ENCODE results near the gene PRKAR1B.

DNA sequence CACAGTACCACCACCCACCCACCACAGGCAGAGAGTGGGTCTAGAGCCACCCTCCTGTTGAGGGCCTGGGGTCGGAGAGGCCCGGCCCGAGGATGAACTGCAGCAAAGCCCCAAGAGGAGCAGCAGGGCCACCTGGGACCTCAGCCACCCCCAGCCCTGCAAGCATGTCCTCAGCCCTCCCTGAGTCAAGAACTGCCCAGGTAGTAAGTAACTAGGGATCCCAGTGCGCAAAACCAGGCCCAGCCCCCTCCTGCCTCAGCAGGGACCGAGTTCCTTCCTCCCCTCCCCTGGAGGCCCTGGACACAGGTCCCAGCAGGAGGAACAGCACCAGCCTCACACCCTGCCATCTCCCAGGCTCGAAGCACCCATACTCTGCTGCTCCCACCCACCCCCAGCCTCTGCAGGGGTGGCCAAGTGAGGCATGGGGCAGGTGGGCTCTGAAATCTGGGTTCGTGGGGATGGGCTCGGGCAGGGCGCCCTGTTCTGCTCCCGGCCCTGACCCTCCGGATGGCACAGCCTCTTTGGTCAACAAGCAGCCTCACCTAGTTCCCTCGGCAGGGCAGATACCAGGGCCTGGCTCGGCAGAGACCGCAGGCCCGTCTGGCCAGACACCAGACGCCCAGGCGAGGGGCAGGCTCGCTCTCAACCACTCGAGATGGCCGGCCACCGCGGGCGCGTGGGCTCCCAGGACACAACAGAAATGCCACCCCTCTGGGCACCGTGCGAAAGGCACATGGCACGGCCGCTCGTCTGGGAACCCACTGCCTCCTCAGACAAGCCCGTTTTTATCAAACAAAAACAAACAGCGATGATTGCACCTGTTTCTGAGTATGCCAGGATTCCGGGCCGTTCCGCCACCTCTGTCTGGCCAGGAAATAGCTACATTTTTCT lies 222.6 kb downstream of the PRKAR1B start:
- TF ChIP-seq, protein P1, sequence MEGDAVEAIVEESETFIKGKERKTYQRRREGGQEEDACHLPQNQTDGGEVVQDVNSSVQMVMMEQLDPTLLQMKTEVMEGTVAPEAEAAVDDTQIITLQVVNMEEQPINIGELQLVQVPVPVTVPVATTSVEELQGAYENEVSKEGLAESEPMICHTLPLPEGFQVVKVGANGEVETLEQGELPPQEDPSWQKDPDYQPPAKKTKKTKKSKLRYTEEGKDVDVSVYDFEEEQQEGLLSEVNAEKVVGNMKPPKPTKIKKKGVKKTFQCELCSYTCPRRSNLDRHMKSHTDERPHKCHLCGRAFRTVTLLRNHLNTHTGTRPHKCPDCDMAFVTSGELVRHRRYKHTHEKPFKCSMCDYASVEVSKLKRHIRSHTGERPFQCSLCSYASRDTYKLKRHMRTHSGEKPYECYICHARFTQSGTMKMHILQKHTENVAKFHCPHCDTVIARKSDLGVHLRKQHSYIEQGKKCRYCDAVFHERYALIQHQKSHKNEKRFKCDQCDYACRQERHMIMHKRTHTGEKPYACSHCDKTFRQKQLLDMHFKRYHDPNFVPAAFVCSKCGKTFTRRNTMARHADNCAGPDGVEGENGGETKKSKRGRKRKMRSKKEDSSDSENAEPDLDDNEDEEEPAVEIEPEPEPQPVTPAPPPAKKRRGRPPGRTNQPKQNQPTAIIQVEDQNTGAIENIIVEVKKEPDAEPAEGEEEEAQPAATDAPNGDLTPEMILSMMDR (IDR thresholded peaks at IDR 0.05 in 2 of 3, conservative IDR thresholded peaks at IDR 0.05 in 1 of 3; ENCODE audit: borderline replicate concordance in 1 of 3, insufficient read depth in 1 of 3, low read depth in 2 of 3, low read length in 2 of 3): no peak
- no peak for TF ChIP-seq POLR2AphosphoS5 (IDR thresholded peaks at IDR 0.05; ENCODE audit: low read depth, low read length)
- TF ChIP-seq, protein P2, sequence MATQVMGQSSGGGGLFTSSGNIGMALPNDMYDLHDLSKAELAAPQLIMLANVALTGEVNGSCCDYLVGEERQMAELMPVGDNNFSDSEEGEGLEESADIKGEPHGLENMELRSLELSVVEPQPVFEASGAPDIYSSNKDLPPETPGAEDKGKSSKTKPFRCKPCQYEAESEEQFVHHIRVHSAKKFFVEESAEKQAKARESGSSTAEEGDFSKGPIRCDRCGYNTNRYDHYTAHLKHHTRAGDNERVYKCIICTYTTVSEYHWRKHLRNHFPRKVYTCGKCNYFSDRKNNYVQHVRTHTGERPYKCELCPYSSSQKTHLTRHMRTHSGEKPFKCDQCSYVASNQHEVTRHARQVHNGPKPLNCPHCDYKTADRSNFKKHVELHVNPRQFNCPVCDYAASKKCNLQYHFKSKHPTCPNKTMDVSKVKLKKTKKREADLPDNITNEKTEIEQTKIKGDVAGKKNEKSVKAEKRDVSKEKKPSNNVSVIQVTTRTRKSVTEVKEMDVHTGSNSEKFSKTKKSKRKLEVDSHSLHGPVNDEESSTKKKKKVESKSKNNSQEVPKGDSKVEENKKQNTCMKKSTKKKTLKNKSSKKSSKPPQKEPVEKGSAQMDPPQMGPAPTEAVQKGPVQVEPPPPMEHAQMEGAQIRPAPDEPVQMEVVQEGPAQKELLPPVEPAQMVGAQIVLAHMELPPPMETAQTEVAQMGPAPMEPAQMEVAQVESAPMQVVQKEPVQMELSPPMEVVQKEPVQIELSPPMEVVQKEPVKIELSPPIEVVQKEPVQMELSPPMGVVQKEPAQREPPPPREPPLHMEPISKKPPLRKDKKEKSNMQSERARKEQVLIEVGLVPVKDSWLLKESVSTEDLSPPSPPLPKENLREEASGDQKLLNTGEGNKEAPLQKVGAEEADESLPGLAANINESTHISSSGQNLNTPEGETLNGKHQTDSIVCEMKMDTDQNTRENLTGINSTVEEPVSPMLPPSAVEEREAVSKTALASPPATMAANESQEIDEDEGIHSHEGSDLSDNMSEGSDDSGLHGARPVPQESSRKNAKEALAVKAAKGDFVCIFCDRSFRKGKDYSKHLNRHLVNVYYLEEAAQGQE (IDR thresholded peaks at IDR 0.05; ENCODE audit: low read depth): no peak

All from HCT116 (cell line).